DND-41 (cell line): ENCODE measurements around the gene THSD7A.

ENCODE experiments used
- CTCF ChIP-seq: IDR thresholded peaks from 2 replicates; pipeline ENCODE4 v1.5.1; 2012; ENCODE audit warnings: borderline replicate concordance, low read length, moderate library complexity, mild to moderate bottlenecking; ENCODE audit not compliant: poor library complexity, severe bottlenecking; ENCODE audit errors: extremely low read depth
- EZH2 ChIP-seq: IDR thresholded peaks from 3 replicates; pipeline ENCODE4 v1.6.1; 2012; ENCODE audit warnings: borderline replicate concordance, low read depth, mild to moderate bottlenecking, moderate library complexity, low read length, inconsistent platforms; ENCODE audit not compliant: severe bottlenecking

- no peak for TF ChIP-seq CTCF
- TF ChIP-seq EZH2: no peak
Measured at GRCh38 chr7:11833431-11833830, 1.4 kb upstream of the THSD7A start.
